Hematopoietic multipotent progenitor cell (in vitro differentiated cells): ENCODE results near the gene EXPH5. TPM values are rescaled to one million over a fixed set of nuclear protein-coding genes. Genes with fewer than 3 reads are reported as not detected.

ENCODE experiments used
- DNase-seq, 3 donors: peaks; one replicate each; pipeline ENCODE4 v3.0.0-alpha.2; 2011 to 2015; ENCODE audit warnings: low read depth in 2 of 3, low spot score in 2 of 3
- total RNA-seq: library from RNA; depleted of rRNA; stranded (reverse); fragments of >200 nt; gene quantifications from one replicate; pipeline ENCODE4 v1.2.3, GENCODE V29; 2012

EXPH5 gene
- total RNA-seq, 1 donor, result 1.6 TPM

DNA sequence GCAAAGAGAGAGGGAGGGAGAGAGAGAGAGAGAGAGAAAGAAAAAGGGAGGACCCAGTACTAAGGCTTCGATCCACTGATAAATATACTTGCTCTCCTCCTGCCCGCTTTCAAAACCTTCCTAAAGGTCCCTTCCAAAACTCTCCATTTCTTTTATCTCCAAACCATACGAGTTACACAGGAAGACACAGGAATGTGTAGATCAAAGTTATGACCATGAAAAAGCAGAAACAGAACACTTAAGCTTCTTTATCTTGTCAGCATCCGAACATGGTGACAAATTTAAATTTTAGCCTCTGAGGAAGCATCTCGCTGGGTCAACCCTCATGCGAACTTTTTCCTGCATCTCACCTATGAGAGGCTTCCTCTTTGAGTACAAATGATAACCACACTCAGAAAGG lies 66.2 kb downstream of the EXPH5 start:
- no peak for DNase-seq

DNA sequence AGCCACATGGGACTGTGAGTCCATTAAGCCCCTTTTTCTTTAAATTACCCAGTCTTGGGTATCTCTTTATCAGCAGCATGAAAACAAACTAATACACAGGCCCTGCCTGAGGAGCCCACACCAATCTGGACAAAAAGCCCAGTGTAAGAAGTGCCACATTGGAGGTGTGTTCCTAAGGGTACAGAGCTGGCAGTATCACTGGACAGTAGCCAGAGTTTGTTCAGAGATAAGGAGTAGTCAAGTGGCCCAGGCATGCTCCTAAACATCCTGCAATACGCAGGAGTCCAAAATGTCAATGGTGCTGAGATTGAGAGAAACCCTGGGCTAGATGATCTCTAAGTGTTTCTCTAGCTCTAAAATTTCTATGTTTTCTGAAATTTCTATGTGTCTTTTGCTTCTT lies 68.4 kb downstream of the EXPH5 start:
- no peak for DNase-seq

DNA sequence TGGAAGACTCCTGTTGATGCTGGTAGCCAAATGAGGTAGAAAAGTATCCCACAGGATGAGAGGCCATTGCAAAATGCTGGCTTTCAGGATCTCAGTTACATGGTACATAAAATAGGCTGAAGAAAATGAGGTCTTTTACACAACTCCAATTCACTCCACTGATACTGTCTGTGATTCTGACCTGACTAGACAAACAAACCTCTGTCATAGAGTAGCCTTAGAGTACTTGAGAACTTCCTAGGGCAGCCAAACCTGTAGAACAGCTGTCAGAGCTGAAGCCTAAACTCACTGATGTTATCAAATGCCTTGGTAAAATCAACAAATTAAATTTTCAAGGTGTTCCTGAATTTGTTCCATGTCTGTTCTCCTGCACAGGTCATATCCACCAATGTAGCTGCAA lies 69.1 kb downstream of the EXPH5 start:
- DNase-seq, result no peak

DNA sequence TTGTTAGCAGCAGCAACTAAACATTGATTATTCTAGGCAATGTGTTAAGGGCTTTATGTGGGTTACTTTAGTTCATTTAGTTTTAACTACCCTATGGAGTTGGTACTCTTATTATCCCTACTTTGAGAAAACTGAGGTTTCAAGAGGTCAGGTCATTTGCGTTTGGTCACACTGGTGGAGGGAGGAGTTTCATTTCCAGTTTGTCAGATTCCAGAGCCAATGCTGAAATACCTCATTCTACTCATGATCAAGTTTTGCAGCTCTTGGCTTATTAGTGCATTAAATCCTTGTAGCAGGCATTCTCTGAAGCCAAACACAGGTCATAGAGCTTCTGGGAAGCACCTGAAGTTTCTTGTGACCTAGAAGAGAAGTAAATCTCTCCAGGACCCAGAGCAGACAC lies 71.2 kb downstream of the EXPH5 start:
- DNase-seq, result no peak

DNA sequence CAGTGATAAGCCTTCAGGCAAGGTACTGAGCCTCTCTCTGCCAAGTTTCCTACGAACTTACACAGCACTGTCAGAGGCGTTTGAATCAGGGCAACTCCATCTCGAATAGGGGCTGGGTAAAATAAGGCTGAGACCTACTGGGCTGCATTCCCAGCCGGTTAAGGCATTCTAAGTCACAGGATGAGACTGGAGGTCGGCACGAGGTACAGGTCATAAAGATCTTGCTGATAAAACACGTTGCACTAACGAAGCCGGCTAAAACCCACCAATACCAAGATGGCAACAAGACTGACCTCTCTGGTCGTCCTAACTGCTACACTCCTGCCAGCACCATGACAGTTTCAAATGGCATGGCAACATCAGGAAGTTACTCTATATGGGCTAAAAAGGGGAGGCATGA lies 75.0 kb downstream of the EXPH5 start:
- DNase-seq, result no peak

DNA sequence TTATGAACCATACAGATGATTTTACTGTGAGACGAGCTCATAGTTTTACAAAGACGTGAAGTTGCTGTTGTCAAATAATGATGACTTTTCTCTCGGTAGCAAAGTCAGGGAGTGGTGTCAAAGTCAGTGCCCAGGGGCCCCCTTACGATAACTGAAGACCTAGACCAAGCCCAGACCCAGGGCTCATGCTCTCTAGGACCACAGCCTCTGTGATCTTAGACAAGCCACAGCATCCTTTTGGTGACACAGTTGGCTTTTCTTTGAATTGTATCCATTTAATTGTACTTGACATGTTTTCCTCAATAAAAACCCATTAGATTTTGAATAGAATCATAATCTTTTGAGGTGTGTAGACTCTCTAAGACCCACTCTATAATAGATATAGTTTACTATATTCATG lies 77.4 kb downstream of the EXPH5 start:
- DNase-seq, result no peak

DNA sequence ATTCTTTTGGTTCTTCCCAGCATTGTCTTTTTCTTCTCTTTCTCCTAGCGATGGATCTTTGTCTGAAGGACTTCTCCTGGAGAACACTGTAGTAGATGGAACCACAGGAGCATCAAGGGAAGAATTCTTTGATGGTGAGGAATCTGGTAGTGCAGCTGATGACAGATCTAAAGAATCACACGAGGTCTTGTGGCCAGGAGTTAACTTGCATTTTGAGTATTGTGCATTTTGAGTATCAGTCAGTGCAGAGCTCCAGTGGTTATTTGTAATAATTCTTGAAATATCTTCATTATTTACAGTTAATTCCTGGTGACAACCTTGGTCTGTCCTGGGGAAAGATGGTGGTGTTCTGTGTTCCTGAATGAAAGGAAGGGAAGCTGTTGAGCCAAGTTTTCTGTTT lies 80.9 kb downstream of the EXPH5 start:
- DNase-seq, result no peak

DNA sequence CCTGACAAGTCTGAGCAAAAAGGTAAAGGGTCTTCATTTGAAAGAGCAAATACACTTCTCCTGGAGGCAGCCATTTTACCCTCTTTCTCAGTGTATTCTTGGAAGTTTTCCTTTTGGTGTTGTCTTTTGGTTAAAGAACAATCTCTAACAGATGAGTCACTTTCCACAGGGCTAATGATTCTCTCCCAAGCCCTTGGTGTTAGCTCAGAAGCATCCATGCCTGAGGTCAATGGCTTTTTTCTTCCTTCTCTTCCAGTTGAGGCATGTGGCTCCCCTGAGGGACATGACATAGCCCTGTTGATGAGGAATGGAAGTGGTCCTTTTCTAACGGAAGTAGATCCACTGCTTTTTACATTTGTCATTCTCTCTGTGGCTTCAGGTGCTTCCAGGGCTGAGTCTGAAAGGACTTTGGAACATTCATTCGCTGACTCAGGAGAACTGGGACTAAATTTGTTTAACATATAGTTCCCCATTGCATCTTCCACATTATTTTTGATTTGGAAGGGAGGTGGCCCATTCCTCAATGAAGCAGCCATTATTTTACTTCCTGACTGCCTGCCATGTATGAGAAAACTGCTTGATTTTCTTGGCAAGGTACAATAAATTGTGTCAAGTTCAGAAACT lies 81.6 kb downstream of the EXPH5 start:
- DNase-seq, result no peak

DNA sequence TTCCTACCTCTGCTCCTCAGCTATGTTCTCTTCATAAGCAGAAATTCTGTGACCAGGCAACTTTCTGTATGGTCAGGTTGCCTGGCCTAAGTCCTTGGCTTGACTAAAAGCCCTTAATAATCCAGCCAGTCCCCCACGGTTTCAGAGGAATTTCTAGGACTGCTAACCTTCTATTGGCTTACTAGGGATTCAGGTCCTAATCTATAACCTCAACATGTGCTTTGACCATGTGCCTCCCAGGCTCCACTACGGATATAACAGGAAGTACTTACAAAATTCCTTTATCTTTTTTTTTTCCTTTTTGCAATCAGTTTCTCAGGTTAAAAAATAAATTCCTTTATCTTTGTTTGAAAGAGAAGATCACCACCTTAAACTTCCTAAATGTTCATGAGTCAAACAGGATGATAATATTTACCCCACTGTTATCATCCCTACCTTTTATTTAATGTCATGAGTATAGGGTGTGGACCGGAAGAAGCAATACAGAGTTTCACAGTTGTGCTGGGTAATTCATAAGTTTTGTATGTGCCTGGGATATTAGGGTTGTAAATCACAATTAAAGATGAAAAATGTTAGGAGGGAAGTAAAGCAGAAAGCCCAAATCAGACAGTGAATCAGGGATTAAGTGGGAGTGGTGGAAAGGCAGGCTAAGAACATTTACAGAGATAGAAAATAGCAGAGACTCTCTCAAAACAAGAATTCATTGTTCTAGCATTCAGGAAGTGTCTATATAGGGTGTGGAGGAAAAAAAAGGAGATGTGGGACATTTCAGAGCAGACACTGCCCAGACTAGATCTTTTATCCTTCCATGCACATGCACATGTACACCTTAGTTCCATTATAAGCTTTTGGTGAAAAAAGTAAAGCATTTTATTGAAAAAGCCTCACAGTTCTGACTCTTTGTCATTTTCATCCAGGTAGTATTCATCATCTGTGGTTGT lies 84.6 kb downstream of the EXPH5 start:
- no peak for DNase-seq

DNA sequence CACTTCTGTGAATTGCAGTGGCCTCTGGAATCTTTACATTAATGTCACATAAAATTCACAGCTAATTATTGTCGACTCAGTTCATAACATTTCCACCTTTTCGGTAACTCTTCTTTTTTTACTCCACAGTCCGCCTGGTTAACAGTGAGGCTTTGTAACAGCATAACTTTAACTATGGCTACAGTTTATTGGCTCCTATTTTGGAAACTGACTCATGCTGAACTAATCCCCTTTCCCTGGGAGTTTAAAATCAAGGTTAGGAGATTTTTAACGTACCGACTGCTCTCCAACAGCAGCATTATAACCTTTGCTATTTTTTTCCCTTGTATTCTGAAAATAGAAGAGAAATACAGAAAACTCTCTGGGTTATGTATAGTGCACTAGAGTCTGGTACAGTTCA lies 92.2 kb downstream of the EXPH5 start:
- DNase-seq, result no peak

DNA sequence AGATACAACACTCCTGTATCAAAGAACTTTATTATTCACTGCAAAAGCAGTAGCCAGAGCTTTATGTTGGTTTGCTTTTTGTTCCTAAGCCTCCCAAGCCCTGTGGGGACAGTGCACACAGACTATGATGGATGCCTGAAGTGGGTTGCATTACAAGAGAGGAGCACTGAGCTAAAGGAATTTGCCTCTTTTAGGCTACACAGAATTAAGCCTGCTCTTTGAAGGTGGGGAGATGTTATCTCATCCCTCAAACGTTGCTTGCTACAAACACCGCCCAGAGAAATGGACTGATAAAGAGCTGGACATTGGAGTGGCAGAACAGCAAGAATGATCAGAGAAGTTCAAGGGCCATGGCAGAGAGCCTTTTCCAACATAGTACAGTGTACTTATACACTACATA lies 92.8 kb downstream of the EXPH5 start:
- no peak for DNase-seq

DNA sequence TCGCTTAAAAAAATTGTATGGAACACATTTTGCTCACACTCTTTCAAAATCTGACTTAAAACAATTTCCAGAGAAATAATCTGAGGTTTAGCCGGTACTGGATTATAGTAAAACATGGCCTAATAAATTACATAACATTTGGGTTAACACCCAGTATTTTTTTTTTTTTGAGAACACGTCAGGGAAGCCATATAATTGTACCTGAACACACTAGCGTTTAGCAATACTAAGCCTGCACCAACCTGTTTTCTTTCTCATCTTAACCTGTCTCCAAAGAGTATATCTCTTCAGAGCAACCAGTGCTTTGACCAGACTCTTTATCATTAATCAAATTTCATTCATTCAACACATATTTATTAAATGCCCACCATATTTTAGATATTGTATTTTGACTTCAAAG lies 93.4 kb downstream of the EXPH5 start:
- DNase-seq, result no peak

DNA sequence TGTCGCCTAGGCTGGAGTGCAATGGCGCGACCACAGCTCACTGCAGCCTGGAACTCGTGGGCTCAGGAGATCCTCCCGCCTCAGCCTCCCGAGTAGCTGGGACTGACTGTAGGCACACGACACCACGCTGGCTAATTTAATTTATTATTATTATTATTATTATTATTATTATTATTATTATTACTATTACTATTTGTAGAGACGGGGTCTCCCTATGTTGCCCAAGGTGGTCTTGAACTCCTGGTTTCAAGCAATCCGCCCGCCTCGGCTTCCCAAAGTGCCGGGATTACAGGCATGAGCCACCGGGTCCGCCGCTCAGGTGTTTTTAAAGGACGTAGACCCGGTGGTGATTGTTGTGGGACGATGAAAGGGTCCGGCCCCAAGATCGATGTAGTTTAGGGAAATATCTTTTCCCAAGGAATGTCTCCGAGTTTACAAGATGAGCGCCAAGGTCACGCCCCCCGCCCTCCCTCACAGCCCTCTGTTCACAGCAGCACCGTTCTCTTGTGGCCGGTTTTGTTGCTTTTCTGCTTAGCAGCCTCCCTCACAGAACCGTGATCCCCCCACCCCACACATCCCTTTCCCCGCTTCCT lies 94.7 kb downstream of the EXPH5 start:
- no peak for DNase-seq

DNA sequence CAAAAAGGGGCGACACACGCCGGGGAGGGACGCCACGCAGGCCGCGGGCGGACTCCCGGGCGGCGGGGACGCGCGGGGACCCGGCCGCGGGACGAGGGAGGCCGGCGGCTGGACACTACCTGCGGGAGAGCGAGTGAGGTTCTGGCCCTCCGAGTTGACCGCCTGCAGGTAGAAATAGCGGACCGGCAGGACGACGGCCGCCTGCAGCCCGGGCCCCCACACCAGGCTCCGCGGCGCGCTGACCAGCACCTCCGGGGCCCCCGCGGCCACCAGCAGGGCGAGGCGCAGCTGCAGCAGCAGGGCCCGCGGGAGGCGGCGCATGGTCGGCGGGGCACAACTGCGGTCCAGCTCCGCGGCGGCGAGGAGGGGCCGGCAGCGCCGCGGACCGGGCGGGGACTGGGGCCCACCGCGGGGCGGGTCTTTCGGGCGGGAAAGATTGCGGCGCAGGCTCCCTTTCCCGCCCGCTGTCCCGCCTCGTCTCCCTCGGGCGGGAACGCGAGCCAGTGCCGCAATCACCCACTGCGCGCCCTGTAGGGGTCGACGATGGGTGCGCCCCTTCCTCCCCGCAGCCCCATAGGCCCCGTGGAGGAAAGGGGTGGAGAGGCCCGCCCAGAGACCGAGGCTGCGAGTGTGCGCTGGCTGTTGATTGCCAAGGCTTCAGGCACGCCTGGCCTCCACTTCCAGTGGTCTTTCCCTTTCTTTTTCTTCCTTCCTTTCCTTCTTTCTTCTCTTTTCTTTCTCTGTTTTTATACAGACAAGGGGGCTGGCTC lies 95.3 kb downstream of the EXPH5 start, which contains the start of gene POGLUT3:
POGLUT3 (minus strand) TSS at position 339 of the 770 bp plus-strand sequence; CDS start at position 321, 18 bp downstream.
- peak; percentile 19 to 59 (median 46) for DNase-seq

DNA sequence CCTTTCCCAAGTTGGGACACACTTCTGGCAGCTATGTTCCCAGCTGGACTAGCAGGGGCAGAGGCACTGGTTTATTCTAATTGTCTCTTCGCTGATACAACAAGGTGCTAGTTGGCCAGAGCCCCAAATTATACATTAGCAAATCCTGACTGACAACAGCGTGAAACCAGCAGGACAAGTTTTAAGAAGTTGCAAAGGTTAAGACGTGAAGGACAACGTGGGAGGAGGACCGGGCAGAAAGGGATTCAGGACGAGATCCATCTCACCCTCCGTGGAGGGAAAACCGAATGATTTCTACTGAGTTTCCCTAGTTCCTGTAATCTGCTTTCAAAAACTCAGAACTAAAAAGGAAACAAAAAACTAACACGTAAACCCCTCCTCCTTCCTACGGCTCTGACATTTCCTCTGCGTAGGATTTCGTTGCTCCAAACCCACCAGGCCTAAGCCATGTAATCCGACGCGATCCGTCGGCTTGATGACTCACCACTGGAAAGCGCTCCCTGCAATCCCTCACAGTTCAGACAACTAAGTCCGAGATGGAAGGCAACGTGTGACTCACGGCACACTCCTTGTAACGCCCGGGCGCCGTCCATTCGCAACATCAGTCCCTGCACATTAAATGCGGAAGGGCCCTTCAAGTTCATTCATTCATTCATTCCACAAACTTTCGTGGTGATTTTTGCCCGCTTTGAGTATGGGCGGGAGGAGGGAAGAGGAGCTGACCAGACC lies 96.1 kb downstream of the EXPH5 start:
- peak; percentile 62 to 94 (median 93) for DNase-seq

DNA sequence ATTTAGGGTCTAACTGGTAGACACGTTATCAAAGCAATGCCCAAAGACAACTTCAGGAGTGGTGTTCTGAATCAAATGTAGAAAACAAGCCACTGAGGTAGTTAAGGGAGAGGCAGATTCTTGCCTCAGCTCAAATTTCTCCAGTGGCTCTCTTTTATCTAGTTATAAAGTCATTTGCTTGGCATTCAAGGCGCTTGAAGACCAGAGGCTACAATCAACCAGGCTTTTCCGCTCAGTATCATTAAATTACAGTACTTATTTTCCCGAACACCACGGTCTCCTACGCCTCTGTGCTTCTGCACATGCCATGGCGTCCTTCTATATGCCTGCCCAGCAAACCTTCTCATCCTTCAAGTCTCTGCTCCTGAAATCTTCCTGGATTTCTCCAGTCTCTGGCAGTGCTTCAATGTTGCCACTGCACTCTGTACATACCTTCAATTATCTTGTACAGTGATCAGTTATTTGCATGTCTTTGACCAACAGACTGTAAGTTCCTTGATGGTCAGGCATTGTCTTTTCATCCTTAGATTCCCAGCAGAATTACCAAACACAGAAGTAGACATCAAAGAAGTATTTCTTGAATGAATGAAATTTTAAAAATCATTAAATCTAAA lies 96.8 kb downstream of the EXPH5 start:
- no peak for DNase-seq

DNA sequence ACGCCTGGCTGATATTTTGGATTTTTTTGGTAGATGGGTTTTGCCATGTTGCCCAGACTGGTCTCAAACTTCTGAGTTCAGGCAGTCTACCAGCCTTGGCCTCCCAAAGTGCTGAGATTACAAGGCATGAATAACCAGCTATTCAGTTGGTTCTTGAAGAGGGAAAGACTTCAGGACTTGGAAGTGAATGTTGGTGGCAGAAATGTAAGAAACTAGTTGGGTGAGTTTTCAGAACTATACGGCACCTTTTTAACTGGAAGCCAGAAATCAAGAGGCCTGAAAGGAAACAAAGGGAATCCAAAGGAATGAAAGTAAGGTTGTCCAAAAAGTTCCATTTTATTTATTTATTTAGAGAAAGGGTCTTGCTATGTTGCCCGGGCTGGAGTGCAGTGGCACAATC lies 98.2 kb downstream of the EXPH5 start:
- no peak for DNase-seq

DNA sequence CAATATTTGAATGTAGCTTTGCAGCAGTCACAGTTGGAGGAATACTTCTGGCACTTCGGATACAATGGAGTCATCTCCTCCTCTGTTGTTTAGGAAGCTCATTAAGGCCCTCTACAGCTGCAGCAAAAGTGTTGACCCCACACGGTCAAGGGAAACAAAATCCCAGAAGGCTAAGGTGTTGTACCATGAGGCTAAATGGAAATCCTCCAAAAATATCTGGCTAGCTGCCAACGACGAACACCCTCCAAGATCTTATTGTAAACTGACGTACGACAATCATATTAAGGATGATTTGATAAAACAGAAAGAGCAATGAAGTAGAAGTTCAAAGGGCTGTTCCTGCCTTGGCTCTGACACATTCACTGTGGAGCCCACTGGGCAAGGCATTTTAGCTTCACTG lies 99.4 kb downstream of the EXPH5 start:
- DNase-seq, result no peak

DNA sequence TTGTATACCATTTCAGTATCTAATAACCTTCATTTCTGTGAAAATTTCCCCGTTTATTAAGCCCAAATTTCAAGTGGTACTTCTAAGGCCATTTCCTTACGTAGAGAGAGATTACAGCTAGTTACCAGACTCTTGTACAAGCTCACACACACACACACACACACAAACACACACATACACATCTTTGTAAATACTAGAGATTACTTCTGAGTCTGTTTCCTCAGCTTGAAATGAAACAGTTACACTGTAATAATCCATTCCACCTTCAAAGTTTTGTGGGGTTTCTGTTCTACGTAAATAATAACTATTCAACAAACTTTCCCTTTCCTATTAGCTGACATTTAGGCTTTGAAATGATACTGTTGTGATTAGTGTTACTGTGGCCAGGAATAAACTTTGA lies 101.6 kb downstream of the EXPH5 start:
- DNase-seq, result no peak

DNA sequence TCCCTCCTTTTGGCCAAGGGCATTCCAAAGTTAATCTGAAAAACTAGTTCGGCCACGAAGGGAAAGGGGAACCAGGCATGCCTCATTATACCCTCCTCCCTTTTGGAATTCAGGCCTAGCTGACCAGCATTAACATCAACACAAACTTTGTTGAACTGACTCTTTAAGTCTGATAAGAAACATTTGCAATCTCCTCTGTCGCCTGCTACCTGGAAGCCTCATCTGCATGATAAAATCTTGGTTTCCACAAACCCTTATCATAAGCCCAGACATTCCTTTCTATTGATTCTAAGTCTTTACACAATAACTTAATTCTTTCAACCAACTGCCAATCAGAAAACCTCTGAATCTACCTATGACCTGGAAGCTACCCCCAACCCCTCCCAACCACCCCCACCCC lies 106.7 kb downstream of the EXPH5 start:
- no peak for DNase-seq
